GM12878 (cell line): ENCODE results near the gene LIPG.

Source experiments
- ASH2L ChIP-seq: fragments of 300-600, 200-600 bp; sonication (generic); IDR thresholded peaks from 2 replicates; pipeline ENCODE4 v1.6.1; 2017; ENCODE audit warnings: low read depth, mild to moderate bottlenecking, borderline replicate concordance
- CTCF ChIP-seq, 3 experiments: IDR thresholded peaks in 2 of 3; conservative IDR thresholded peaks in 1 of 3; 2 replicates each; pipeline ENCODE4 v1.5.1; 2011; ENCODE audit warnings: low read depth in 3 of 3, low read length in 3 of 3, mild to moderate bottlenecking in 3 of 3, control low read depth in 2 of 3, moderate library complexity in 2 of 3, inconsistent platforms in 1 of 3, mixed read lengths in 1 of 3; ENCODE audit not compliant: control insufficient read depth in 2 of 3, insufficient read depth in 1 of 3; ENCODE audit errors: extremely low read depth in 1 of 3
- NR2C2 ChIP-seq: IDR thresholded peaks from 2 replicates; pipeline ENCODE4 v1.6.1; 2011; ENCODE audit warnings: borderline replicate concordance, low read depth; ENCODE audit not compliant: control insufficient read depth, insufficient read length
- POLR2A ChIP-seq: IDR thresholded peaks from 2 replicates; pipeline ENCODE4 v1.6.1; 2011; ENCODE audit warnings: low read depth, mild to moderate bottlenecking, low read length
- POLR2AphosphoS5 ChIP-seq: IDR thresholded peaks from 2 replicates; pipeline ENCODE4 v1.6.1; 2011; ENCODE audit warnings: mild to moderate bottlenecking, low read length, inconsistent platforms
- POU2F2 ChIP-seq: IDR thresholded peaks from 3 replicates; pipeline ENCODE4 v1.6.1; 2011; ENCODE audit warnings: low read depth, mild to moderate bottlenecking, low read length, borderline replicate concordance
- ZNF384 ChIP-seq: IDR thresholded peaks from 2 replicates; pipeline ENCODE4 v1.6.1; 2012; ENCODE audit warnings: low read depth, mild to moderate bottlenecking, low read length, improper control_type of control experiment, borderline replicate concordance

GRCh38 chr18:49596687-49597086, 34.8 kb downstream of the LIPG start:
- TF ChIP-seq CTCF (IDR thresholded peaks at IDR 0.05 in 2 of 3, conservative IDR thresholded peaks at IDR 0.05 in 1 of 3; ENCODE audit: control insufficient read depth in 2 of 3, extremely low read depth in 1 of 3, insufficient read depth in 1 of 3, low read depth in 3 of 3, low read length in 3 of 3) (no peak), POLR2A (no peak), ASH2L (no peak), POU2F2 (no peak), ZNF384 (no peak), NR2C2 (no peak), POLR2AphosphoS5 (no peak)
